ENCODE results near the gene NYAP1.
A peak's percentile ranks its signal among the peaks of the same experiment; 100 is the strongest.
"Not testable (repeated sequence)": the region's sequence is repeated elsewhere in the genome, so short reads cannot be mapped to it uniquely, and the experiment has no call there.

The NYAP1 gene

DNA sequence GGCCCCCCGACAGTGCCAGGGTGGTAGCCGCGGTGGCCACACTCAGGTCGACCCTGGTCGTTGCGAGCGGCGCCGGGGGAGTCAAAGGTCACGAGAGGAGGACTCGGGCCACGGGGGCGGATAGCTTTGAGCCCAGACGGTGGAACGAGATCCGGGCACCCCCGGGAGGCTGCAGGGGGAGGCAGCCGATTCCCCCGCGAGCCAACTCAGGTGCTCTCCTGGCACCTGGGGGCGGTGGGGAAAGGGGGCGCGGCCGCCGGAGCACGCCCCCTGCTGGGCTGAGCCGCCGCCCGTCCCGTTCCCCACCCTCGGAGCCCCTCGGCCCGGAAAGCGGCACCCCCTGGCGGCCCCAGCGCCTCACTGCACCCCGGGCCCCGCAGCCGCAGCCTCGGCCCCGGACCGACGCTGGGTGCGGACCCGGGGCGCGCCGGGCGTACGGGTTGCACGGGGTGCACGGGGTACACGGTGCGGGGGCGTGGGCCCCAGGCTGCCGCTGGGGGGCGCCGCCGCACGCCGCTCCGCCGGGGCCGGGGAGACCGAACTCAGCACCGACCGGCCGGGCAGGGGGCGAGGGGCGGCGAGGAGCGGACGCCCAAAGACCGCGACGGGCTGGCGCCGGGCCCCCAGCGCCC, 521 bp upstream of the NYAP1 start:
- no peak for DNase-seq (ENCODE audit: low read depth)

DNA sequence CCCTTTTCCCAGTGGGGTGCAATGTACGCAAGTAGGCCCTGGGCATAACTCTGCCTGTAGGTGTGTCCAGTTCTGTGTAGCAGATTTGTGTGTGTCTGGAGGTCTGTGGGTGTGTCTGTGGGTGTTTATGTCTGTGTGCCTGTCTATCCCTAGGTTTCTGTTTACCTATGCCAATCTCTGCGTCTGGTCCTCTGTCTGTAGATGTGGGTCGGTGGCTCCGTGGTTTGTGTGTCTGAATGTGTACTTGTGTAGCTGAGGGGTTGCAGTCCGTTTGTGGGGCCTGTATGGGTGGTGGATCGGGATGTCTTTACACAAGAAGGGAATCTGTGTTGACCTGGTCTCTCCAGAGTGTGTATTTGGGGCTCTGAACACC, 932 bp downstream of the NYAP1 start:
- no peak for DNase-seq (ENCODE audit: low read depth)

DNA sequence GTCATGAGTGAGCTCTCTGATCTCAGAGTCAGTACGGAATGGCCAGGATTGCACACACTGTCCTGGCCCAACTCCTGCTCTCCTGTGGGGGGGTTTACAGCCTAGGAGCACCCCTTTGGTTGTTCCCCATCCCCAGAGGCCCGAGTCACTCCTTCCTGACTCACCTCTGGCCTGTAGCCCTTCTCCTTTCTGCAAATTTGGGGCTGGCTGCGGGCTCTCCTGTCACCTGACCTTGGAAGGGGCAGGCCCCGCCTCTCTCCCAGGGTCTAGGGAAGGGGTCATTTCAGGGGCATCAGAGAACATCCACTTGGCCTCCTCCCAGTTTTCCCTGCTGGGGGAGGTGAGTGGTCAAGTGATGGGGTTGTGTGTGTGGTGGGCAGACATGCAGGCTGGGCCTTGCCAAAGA, 1.7 kb downstream of the NYAP1 start:
- no peak for DNase-seq (ENCODE audit: low read depth)

DNA sequence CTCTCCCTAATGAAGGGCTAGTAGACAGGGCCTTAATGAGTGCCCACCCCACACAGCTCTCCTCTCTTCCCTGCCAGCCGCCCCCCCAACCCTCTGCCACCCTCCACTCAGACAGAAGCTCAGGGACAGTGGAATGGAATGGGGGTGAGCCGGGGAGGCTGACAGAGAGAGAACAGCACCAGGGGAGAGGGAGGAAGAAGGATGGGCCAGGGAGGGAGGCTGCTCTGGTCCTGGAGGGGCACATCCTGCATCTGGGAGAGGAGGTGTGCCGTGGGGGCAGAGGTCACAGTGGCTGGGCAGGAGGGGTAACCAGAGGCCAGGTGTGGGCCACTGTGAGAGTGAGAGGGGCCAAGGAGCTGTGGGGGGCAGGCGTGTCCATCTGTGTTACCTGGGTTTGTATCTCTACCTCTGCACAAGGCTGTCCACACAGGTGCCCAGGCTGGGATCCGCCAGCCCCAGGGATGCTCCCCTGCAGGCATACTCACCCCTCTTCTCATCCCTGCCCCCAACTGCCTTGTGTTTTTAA, 2.4 kb downstream of the NYAP1 start:
- DNase-seq (ENCODE audit: low read depth): no peak

DNA sequence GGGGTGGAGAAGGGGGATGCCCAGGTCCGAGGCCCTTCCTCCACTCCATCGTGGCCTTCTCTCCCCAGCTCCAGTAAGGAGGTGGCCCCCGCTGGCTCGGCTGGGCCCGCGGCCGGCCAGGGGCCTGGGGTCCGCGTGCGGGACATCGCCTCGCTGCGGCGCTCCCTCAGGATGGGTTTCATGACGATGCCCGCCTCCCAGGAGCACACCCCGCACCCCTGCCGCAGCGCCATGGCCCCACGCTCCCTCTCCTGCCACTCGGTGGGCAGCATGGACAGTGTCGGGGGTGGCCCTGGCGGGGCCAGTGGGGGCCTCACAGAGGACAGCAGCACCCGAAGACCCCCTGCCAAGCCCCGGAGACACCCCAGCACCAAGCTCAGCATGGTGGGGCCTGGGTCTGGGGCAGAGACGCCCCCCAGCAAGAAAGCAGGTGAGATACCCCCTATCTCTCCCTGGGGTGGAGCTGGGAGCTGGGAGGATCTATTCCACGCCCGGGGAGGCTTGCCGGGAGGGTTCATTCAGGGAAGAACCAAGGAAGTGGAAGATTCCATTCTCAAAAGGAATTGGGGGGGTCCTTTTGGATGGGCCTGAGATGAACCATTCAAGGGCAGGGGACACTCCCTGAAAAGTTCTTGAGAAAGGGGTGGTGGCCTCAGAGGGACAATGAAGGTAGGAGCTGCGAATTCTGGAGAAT, 3.2 kb downstream of the NYAP1 start:
- DNase-seq (ENCODE audit: low read depth): no peak

DNA sequence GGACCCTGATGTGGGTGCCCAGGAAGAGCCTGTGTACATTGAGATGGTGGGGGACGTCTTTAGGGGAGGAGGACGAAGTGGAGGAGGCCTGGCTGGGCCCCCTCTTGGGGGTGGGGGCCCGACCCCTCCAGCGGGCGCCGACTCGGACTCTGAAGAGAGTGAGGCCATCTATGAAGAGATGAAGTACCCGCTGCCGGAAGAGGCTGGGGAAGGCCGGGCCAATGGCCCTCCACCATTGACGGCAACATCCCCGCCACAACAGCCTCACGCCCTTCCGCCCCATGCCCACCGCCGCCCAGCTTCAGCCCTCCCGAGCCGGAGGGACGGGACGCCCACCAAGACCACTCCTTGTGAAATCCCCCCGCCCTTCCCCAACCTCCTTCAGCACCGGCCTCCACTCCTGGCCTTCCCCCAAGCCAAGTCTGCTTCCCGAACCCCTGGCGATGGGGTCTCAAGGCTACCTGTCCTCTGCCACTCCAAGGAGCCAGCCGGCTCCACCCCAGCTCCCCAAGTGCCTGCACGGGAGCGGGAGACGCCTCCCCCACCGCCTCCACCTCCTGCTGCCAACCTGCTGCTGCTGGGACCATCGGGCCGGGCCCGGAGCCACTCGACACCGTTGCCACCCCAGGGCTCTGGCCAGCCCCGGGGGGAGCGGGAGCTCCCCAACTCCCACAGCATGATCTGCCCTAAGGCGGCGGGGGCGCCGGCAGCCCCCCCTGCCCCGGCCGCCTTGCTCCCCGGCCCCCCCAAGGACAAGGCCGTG, 4.8 kb downstream of the NYAP1 start:
- no peak for DNase-seq (ENCODE audit: low read depth)

DNA sequence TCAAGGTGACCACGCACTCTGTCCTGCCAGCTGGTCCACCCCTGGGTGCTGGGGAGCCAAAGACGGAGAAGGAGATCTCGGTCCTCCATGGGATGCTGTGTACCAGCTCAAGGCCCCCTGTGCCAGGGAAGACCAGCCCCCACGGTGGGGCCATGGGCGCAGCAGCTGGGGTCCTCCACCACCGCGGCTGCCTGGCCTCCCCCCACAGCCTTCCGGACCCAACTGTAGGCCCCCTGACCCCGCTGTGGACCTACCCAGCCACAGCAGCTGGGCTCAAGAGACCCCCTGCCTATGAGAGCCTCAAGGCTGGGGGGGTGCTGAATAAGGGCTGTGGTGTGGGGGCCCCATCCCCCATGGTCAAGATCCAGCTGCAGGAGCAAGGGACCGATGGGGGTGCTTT, 5.4 kb downstream of the NYAP1 start:
- DNase-seq (ENCODE audit: low read depth): no peak

DNA sequence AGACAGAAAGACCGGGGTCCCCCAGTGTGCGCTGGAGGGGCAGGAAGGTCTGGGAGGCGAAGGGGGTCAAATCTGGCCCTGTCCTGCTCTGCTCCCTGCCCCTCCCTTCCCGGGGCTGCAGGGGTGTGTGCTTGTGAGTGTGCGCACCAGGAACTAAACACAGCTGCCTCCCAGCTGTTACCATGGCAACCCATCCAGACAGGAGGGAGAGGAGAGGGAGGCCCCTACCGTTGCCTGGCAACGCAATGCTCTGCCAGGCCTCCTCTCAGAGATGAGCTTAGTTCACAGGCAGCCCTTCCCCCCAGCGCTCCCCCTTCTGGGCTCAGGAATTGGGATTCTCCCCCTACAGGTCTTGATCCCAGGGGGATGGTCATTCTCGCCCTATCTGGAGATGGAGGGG, 6.1 kb downstream of the NYAP1 start:
- peak; percentile 97 for DNase-seq (ENCODE audit: low read depth)

DNA sequence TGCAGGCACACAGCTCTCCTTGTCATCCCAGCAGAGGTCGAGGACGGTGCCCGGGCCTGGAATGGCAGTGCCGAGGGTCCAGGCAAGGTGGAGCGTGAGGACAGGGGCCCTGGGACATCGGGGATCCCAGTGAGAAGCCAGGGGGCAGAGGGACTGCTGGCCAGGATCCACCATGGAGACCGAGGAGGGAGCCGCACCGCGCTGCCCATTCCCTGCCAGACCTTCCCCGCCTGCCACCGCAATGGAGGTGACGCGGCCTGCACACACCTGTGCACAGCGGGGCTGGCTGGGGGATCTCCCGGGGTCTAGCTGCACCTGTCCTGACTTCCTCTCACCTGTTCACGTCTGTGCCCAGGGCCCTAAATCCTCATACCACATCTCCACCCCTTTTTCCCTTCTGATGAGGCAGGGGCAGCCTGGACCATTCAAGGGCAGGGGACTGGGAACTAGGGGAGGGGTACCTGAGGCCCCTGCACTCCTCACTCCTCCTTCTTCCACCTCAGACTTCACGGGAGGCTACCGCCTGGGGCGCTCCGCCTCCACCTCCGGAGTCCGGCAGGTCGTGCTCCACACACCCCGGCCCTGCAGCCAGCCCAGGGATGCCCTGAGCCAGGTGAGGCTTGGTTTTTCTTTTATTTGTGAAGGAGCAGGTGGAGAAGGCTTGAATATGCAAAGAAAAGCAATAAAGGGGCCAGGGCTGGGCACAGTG, 6.9 kb downstream of the NYAP1 start:
- no peak for DNase-seq (ENCODE audit: low read depth)

DNA sequence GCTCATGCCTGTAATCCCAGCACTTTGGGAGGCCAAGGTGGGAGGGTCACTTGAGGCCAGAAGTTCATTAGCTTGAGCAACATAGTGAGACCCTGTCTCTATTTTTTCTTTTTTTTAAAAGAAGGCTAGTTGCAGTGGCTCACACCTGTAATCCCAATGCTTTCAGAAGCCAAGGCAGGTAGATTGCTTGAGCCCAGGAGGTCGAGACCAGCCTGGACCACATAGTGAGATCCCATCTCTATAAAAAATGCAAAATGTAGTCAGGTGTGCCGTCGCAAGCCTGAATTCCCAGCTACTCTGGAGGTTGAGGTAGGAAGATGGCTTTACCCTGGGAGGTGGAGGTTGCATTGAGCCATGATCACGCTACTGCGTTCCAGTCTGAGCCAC, 7.5 kb downstream of the NYAP1 start:
- no peak for DNase-seq (ENCODE audit: low read depth)

DNA sequence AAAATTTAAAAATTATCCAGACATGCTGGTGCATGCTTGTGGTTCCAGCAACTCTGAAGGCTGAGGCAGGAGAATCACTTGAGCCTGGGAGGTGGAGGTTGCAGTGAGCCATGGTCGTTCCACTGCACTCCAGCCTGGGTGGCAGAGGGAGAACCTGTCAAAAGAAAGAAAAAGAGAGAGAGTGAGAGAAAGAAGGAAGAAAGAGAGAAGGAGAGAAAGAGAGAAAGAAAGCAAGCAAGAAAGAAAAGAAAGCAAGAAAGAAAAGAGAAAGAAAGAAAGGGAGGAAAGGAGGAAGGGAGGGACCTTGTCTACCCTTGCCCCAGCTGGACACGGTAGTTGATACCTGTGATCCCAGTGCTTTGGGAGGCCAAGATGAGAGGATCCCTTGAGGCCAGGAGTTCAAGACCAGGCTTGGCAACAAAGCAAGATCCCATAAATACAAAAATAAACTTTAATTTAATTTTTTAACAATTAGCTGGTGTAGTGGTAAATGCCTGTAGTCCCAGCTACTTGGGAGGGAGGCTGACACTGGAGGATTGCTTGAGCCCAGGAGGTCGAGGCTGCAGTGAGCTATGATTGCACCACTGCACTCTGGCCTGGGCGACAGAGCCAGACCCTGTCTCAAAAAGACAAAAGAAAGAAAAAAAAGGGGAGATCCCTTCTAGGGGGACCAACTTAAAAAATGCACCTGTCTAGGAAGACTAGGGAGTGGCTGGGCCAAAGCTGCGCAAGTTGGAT, 9.2 kb downstream of the NYAP1 start:
- no peak for DNase-seq (ENCODE audit: low read depth)

DNA sequence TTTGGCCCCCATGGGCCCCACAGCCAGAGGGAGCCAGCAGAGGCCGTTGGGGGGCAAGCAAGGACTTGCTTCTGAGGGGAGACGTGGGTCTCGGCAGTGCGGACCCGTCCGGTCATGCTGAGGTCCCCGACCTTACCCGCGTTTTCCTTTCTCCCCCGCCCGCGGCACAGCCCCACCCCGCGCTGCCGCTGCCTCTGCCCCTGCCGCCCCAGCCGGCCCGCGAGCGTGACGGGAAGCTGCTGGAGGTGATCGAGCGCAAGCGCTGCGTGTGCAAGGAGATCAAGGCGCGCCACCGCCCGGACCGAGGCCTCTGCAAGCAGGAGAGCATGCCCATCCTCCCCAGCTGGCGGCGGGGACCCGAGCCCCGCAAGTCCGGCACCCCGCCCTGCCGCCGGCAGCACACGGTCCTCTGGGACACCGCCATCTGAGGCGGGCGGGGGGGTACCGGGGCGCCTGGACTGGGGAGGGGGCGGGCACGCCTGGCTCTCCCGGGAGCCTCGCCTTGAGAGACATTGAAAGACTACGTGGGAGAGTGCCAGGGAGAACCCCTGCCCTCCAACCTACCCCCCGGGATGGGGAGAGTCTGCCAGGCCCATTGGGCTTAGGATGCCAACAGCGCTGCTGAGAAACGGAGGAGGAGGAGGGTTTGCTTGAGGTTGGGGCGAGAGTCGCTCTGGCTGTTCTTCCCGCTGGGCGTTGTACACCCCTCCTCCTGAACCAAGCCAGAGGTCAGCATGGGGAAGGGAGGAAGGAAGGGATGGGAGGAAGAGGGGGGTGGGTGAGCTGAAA, 9.9 kb downstream of the NYAP1 start:
- no peak for DNase-seq (ENCODE audit: low read depth)

DNA sequence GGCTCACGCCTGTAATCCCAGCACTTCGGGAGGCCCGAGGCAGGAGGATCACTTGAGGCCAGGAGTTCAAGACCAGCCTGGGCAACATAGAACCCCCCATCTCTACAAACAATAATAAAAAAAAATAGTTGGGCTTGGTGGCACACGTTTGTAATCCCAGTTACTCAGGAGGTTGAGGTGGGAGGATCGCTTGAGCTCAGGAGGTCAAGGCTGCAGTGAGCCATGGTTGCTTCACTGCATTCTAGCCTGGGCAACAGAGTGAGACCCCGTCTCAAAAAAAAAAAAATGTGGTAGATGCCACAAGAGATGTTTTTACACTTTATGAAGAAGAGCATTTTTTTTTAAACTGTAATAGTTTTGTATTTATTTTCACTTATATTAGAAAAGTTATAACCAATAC, 12.8 kb downstream of the NYAP1 start:
- no peak for DNase-seq (ENCODE audit: low read depth)

DNA sequence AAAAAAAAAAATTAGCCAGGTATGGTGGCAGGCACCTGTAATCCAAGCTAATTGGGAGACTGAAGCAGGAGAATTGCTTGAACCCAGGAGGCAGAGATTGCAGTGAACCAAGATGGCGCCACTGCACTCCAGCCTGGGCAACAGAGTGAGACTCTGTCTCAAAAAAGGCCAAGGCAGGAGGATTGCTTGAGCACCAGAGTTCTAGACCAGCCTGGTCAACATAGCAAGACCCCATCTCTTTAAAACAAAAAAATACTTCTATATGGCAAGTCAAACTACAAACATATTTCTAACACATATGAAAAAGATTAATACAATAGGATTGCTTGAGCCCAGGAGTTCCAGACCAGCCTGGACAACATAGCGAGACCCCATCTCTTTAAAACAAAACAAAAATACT, 17.0 kb downstream of the NYAP1 start:
- DNase-seq (ENCODE audit: low read depth): not testable (repeated sequence)

DNA sequence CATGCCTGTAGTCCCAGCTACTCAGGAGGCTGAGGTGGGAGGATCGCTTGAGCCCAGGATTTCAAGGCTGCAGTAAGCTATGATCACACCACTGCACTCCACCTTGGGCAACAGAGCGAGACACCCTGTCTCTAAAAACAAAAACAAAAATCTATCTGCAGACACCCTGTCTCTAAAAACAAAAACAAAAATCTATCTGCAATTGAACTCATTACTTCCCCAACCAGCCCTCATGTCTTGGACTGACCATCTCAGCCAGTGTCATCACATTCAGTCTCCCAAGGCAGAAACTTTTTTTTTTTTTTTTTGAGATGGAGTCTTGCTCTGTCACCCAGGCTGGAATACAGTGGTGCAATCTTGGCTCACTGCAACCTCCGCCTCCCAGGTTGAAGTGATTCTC, 20.3 kb downstream of the NYAP1 start:
- DNase-seq (ENCODE audit: low read depth): not testable (repeated sequence)

DNA sequence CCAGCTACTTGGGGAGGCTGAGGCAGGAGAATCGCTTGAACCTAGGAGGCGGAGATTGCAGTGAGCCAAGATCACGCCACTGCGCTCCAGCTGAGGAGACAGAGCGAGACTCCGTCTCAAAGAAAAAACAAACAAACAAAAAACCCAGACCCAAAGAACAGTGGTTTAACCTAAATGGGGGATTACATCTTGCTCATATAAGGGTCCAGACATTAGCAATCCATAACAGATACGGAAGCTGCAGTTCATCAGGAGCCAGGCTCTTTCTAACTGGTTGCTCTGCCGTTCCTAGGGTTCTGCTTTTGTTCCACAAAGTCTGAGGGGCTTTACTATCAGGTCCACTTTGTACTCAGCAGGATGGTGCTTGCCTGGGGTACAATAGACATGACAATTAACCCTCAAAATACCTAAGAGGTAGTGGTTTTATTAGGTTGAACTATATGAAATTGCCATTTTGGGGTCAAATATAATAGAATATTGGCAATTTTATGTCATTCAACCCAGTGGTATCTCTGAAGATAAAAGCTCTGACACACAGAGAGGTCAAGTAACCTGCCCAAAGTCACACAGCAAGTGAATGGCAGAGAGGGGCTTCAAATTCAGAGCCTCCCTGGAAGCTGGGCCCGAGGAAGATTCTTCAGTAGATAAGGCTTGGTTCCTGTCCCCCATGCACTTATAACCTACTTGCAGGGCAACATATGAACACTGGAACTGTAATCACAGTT, 21.3 kb downstream of the NYAP1 start:
- no peak for DNase-seq (ENCODE audit: low read depth)

DNA sequence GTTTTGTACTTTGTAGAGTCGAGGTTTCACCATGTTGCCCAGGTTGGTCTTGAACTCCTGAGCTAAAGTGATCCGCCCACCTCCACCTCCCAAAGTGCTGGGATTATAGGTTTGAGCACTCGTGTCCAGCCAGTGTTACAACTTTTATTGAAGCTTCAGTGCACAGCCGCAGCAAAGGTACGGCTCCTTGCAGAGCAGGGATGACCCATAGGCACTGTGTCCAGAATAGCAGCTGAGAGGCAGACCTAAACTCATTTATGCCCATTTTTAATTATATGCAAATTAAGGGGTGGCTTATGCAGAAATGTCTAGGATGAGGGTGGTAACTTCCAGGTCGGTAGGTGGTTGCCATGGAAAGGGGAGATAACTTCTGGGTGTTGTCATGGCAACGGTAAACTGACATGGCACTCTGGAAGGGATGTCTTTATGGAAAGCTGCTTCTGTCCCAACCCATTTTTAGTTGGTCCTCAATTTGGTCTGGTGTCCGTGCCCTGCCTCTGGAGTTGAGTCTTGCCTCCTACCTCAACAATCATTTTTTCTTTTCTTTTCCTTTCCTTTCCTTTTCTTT, 22.7 kb downstream of the NYAP1 start:
- no peak for DNase-seq (ENCODE audit: low read depth)

DNA sequence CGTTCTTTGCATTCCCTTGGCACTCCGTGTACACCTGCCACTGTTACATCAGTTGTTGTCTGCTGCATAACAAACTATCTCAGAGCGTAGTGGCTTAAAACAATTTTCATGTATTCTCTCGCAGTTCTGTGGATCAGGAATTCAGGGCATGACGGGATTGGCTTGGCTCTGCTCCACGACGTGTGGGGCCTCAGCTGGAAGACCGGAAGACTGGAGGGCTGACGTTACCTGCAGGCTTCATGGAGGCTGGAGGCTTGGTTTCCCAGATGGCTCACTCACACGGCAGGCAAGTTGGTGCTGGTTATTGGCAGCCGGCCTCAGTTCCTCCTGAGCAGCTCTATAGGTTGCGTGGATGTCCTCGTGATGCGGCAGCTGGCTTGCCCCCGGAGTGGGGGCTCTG, 25.5 kb downstream of the NYAP1 start:
- DNase-seq (ENCODE audit: low read depth): no peak

DNA sequence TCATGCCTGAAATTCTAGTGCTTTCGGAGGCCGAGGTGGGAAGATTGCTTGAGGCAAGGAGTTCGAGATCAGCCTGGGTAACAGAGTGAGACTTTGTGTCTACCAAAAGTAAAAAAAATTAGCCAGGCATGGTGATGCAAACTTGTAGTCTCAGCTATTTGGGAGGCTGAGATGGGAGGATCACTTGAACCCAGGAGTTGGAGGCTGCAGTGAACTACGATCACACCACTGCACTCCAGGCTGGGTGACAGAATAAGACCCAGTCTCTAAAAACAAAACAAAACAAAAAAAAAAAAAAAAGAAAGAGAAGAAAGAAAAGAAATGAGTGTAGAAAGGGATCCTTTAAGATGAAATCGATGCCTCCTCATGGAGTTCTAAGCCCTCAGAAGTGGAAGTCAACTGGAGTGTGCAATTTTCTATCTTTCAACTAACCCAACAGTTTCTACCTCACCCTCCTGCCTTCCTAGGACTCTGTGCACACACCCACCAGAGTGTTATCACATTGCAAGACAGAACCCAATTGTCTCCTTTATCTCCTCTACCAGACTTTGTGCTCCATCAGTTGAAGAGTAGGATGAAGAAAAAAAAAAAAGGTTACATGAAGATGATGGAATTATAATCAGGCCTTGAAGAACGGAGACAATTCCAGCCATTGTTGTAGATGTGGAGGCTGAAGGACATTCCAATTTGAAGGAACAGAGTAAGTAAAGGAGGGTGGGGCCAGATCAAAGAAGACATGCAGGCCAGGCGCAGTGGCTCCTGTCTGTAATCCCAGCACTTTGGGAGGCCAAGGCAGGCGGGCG, 26.9 kb downstream of the NYAP1 start:
- DNase-seq (ENCODE audit: low read depth): no peak

Data from fibroblast of the conjunctiva (primary cell).